Fibroblast of lung (primary cell): ENCODE data around the gene DPAGT1. TPM values are rescaled to one million over a fixed set of nuclear protein-coding genes. Genes with fewer than 3 reads are reported as not detected.

Experiments used
- DNase-seq, 2 donors: peaks; one replicate each; pipeline versions ENCODE4 v3.0.0 to v3.0.0-alpha.2; 2010; ENCODE audit warnings: low read depth in 2 of 2
- H2AFZ ChIP-seq: 2 replicates; pipeline ENCODE4 v1.5.1; 2012; ENCODE audit warnings: low read length, control low read depth, inconsistent platforms
- H3K27ac ChIP-seq: 2 replicates; pipeline ENCODE4 v1.5.1; 2011; ENCODE audit warnings: low read length, control low read depth; ENCODE audit not compliant: insufficient read depth
- H3K27me3 ChIP-seq: 2 replicates; pipeline ENCODE4 v1.5.1; 2011; ENCODE audit warnings: mild to moderate bottlenecking, low read length; ENCODE audit not compliant: control insufficient read depth, insufficient read depth
- H3K36me3 ChIP-seq: 2 replicates; pipeline ENCODE4 v1.5.1; 2011; ENCODE audit warnings: low read length; ENCODE audit not compliant: control insufficient read depth, insufficient read depth
- H3K4me1 ChIP-seq: 2 replicates; pipeline ENCODE4 v1.5.1; 2011; ENCODE audit warnings: low read length; ENCODE audit not compliant: control insufficient read depth, insufficient read depth; ENCODE audit errors: extremely low read depth
- H3K4me2 ChIP-seq: 2 replicates; pipeline ENCODE4 v1.5.1; 2011; ENCODE audit warnings: low read length, control low read depth; ENCODE audit not compliant: insufficient read depth; ENCODE audit errors: extremely low read depth
- H3K4me3 ChIP-seq, 4 experiments: fragments of 200-600 bp in 1 of 4; sonication (generic) in 1 of 4; replicated peaks in 1 of 4; 2 replicates each; pipeline ENCODE4 v1.5.1; 2011 to 2016; ENCODE audit warnings: low read length in 4 of 4, low read depth in 3 of 4, mild to moderate bottlenecking in 3 of 4, control low read depth in 2 of 4, inconsistent platforms in 1 of 4, mixed read lengths in 1 of 4; ENCODE audit not compliant: insufficient read depth in 1 of 4; ENCODE audit errors: control extremely low read depth in 1 of 4
- H3K79me2 ChIP-seq: 2 replicates; pipeline ENCODE4 v1.5.1; 2012; ENCODE audit warnings: mild to moderate bottlenecking, low read length, inconsistent platforms; ENCODE audit not compliant: control insufficient read depth, insufficient read depth
- H3K9ac ChIP-seq: 2 replicates; pipeline ENCODE4 v1.5.1; 2011; ENCODE audit warnings: mild to moderate bottlenecking, low read length, control low read depth; ENCODE audit not compliant: insufficient read depth
- H3K9me3 ChIP-seq: 2 replicates; pipeline ENCODE4 v1.5.1; 2012; ENCODE audit warnings: low read depth, low read length; ENCODE audit not compliant: control insufficient read depth, insufficient read depth
- H4K20me1 ChIP-seq: 2 replicates; pipeline ENCODE4 v1.5.1; 2011; ENCODE audit warnings: low read length; ENCODE audit not compliant: control insufficient read depth, insufficient read depth; ENCODE audit errors: extremely low read depth
- EZH2 ChIP-seq: IDR thresholded peaks from 2 replicates; pipeline ENCODE4 v1.5.1; 2012; ENCODE audit warnings: low read length, control low read depth, mild to moderate bottlenecking; ENCODE audit errors: missing control alignments
- polyA plus RNA-seq, 2 donors: library from polyadenylated mRNA; depleted of rRNA in 1 of 2; stranded (reverse) in 1 of 2; unstranded in 1 of 2; fragments of >200 nt; gene quantifications; 2 replicates each; pipeline ENCODE4 v1.2.1, GENCODE V29; 2011 to 2012; ENCODE audit warnings: missing spikeins in 1 of 2
- total RNA-seq: library from RNA; depleted of rRNA; stranded (reverse); fragments of >200 nt; gene quantifications from 2 replicates; pipeline ENCODE4 v1.2.1, GENCODE V29; 2014
- TF ChIP-seq, protein P1 (sequence below), 2 donors: IDR thresholded peaks in 1 of 2; conservative IDR thresholded peaks in 1 of 2; 1 replicate in 1 of 2; 2 replicates in 1 of 2; pipeline ENCODE4 v1.5.1; 2011 to 2012; ENCODE audit warnings: low read length in 2 of 2, control low read depth in 1 of 2, inconsistent platforms in 1 of 2, low read depth in 1 of 2, mild to moderate bottlenecking in 1 of 2

The DPAGT1 gene
- total and polyA plus RNA-seq, 2 donors (not counting 1 experiment from before 2014, with no cell fraction given): 14.5 to 44.9 TPM

DNA sequence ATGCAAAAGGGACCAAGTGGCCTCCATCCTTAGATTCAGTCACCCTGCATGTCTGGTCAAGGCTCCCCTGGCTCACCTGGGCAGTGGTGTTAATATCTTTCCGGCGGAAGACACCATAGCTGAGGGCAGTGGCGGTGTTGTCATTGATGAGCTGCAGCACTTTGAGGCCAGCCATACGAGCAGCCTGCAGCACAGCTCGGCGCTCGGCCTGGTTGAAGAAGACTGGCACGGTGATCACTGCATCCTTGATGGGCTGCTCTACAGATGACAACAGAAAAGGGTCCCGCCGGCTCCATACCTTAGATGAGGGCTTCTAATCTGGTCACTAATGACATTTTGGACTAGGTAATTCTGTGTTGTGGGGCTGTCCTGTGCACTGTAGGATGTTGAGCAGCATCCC, 47.2 kb downstream of the DPAGT1 start:
- TF ChIP-seq, protein P1, sequence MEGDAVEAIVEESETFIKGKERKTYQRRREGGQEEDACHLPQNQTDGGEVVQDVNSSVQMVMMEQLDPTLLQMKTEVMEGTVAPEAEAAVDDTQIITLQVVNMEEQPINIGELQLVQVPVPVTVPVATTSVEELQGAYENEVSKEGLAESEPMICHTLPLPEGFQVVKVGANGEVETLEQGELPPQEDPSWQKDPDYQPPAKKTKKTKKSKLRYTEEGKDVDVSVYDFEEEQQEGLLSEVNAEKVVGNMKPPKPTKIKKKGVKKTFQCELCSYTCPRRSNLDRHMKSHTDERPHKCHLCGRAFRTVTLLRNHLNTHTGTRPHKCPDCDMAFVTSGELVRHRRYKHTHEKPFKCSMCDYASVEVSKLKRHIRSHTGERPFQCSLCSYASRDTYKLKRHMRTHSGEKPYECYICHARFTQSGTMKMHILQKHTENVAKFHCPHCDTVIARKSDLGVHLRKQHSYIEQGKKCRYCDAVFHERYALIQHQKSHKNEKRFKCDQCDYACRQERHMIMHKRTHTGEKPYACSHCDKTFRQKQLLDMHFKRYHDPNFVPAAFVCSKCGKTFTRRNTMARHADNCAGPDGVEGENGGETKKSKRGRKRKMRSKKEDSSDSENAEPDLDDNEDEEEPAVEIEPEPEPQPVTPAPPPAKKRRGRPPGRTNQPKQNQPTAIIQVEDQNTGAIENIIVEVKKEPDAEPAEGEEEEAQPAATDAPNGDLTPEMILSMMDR (conservative IDR thresholded peaks at IDR 0.05 in 1 of 2, IDR thresholded peaks at IDR 0.05 in 1 of 2; ENCODE audit: low read depth in 1 of 2, low read length in 2 of 2): no peak
- TF ChIP-seq EZH2: no peak
- H3K36me3 ChIP-seq: peaks cover 32% of the 10 kb centered on the region
- H3K27ac ChIP-seq: no peak overlapping the region
- H3K9ac ChIP-seq: no peak overlapping the region
- no peaks in the 10 kb centered on the region for H3K27me3 ChIP-seq
- no peaks in the 10 kb centered on the region for H4K20me1 ChIP-seq
- DNase-seq: no peak
- peaks cover 21% of the 10 kb centered on the region for H3K79me2 ChIP-seq
- no peak overlapping the region for H3K4me3 ChIP-seq
- no peak overlapping the region for H3K4me2 ChIP-seq
- no peaks in the 10 kb centered on the region for H3K4me1 ChIP-seq
- H2AFZ ChIP-seq: no peak overlapping the region
- H3K9me3 ChIP-seq: no peaks in the 10 kb centered on the region

DNA sequence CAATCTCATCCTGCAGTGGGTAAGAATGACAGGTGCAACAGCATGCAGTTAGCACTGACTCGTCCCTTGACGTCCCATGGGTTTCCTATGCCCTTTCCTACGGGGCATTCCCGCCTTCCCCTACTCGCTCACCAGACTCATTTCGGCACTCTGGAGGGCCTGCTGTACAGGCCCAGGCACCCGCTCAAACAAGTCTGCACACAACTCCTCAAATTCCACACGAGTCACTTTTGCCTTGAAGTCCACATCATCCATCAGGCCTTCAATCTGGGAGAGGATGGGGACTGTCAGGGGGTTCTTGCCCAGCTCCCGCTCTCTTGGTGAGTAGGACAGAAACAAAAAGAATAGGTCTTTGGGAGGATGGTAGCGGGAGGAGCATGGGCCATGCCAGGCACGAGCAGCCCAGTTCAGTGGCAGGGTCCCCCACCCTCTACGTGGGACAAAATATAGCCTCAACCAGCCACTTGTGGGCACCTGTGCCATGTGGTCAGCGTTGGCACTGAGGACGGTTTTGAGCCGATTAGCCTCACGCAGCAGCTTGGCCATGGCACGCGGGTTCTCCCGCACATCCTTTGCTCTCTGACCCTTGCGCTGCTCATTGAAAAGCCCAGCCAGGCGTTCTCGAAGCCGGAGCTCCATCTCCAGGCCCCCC, 49.4 kb downstream of the DPAGT1 start:
- H3K36me3 ChIP-seq: peaks cover 44% of the 10 kb centered on the region

DNA sequence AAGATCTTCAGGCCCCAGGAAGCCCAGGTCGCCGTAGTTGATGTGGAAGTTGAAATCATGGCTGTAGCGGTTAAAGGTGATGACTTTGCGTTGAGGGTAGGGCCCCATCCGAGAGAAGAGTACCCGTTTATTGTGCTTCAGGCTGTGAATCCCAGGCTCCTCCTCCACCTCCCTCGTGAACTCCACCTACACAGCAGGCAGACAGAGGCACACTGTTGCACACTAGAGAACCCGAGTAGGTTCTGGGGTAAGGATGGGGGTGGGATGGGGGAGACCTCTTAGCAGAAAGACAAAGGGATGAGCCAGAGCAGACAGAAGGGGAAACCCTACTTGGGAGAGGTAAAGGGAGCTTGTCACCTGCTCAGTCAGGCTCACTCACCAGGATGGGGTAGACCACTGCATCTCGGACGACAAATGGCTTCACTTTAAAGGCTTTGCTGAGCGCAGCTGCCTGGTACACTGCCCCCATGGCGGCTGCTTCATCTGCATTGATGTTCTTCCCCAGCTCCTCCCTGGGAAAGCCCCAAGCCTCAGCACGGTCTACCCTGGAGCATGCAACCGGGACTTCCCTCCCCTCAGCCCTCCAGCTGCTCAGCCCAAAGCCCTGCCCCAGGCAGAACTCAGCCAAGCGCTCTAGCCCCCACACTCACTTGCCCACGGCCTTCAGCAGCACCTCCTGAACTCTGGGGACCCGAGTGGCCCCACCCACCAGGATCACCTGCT, 50.1 kb downstream of the DPAGT1 start:
- no peak overlapping the region for H3K9ac ChIP-seq
- TF ChIP-seq, protein P1 (conservative IDR thresholded peaks at IDR 0.05 in 1 of 2, IDR thresholded peaks at IDR 0.05 in 1 of 2; ENCODE audit: low read depth in 1 of 2, low read length in 2 of 2): no peak
- TF ChIP-seq EZH2: no peak
- no peaks in the 10 kb centered on the region for H4K20me1 ChIP-seq
- no peak overlapping the region for H3K4me2 ChIP-seq
- peaks cover 19% of the 10 kb centered on the region for H3K79me2 ChIP-seq
- no peak overlapping the region for H3K4me3 ChIP-seq
- no peak overlapping the region for H3K27ac ChIP-seq
- H3K36me3 ChIP-seq: peaks cover 44% of the 10 kb centered on the region
- no peaks in the 10 kb centered on the region for H3K27me3 ChIP-seq
- H3K9me3 ChIP-seq: no peaks in the 10 kb centered on the region
- DNase-seq: no peak
- H3K4me1 ChIP-seq: no peaks in the 10 kb centered on the region
- no peak overlapping the region for H2AFZ ChIP-seq

More for the DNA sequence above, 49.4 kb downstream of the DPAGT1 start:
- peaks cover 19% of the 10 kb centered on the region for H3K79me2 ChIP-seq
- H3K27ac ChIP-seq: no peak overlapping the region
- no peak overlapping the region for H3K4me3 ChIP-seq
- no peaks in the 10 kb centered on the region for H3K27me3 ChIP-seq
- DNase-seq: no peak
- no peaks in the 10 kb centered on the region for H3K9me3 ChIP-seq
- H3K4me1 ChIP-seq: no peaks in the 10 kb centered on the region
- no peak overlapping the region for H2AFZ ChIP-seq
- no peaks in the 10 kb centered on the region for H4K20me1 ChIP-seq
- H3K4me2 ChIP-seq: no peak overlapping the region
- H3K9ac ChIP-seq: no peak overlapping the region
- TF ChIP-seq, protein P1 (conservative IDR thresholded peaks at IDR 0.05 in 1 of 2, IDR thresholded peaks at IDR 0.05 in 1 of 2; ENCODE audit: low read depth in 1 of 2, low read length in 2 of 2): no peak
- no peak for TF ChIP-seq EZH2
